Prostate gland (tissue), 2 donors: Measurements from ENCODE around the gene SNED1. TPM values are rescaled to one million over a fixed set of nuclear protein-coding genes. Genes with fewer than 3 reads are reported as not detected.

ENCODE experiments used
- DNase-seq: peaks from one replicate; pipeline ENCODE4 v3.0.0-alpha.2; 2019; ENCODE audit warnings: low spot score
- H3K27ac ChIP-seq, 2 donors: fragments of 200-600 bp; sonication (generic); 2 replicates each; pipeline ENCODE4 v1.5.1; 2017 to 2019
- H3K27me3 ChIP-seq: fragments of 200-600 bp; sonication (generic); replicated peaks from 2 replicates; pipeline ENCODE4 v1.5.1; 2019; ENCODE audit not compliant: insufficient read depth
- H3K36me3 ChIP-seq, 2 donors: fragments of 200-600 bp; sonication (generic); 1 replicate in 1 of 2; 2 replicates in 1 of 2; pipeline versions ENCODE4 v1.5.1 to v1.8.1; 2017 to 2019
- H3K4me1 ChIP-seq: fragments of 200-600 bp; sonication (generic); replicated peaks from 2 replicates; pipeline ENCODE4 v1.5.1; 2019
- H3K4me3 ChIP-seq, 2 donors: fragments of 200-600 bp; sonication (generic); 2 replicates each; pipeline ENCODE4 v1.5.1; 2017 to 2019
- H3K9me3 ChIP-seq: fragments of 200-600 bp; sonication (generic); 2 replicates; pipeline ENCODE4 v1.5.1; 2017
- CTCF ChIP-seq, 4 experiments: fragments of 200-600 bp in 2 of 4; fragments of 450-650 bp in 2 of 4; sonication (generic) in 2 of 4; IDR thresholded peaks; 1 replicate in 3 of 4; 2 replicates in 1 of 4; pipeline ENCODE4 v1.5.1; 2016 to 2019; ENCODE audit warnings: antibody characterized with exemption in 4 of 4, mild to moderate bottlenecking in 2 of 4, moderate library complexity in 2 of 4
- POLR2A ChIP-seq: fragments of 450-650 bp; IDR thresholded peaks from one replicate; pipeline ENCODE4 v1.6.1; 2016; ENCODE audit warnings: antibody characterized with exemption, mild to moderate bottlenecking
- POLR2AphosphoS5 ChIP-seq: sonication (generic); formaldehyde crosslinking; IDR thresholded peaks from one replicate; pipeline ENCODE4 v1.6.1; 2017; ENCODE audit warnings: antibody characterized with exemption
- WGBS: methylation state at CpG from one replicate; pipeline ENCODE4 v1.1.5; 2018; 5-methylcytosine and 5-hydroxymethylcytosine counted together
- intact Hi-C: fragments of 100-400 bp; cut with DNase I; formaldehyde crosslinking; loops from one replicate; pipeline ENCODE4 v1.14.2; 2022
- total RNA-seq, 2 donors: library from RNA; depleted of rRNA; stranded (reverse); fragments of >200 nt; gene quantifications; one replicate each; pipeline ENCODE4 v1.1.0, GENCODE V29; 2016

Gene SNED1
- total RNA-seq, 2 donors from 2014 or later = 32.0 to 115 TPM

DNA sequence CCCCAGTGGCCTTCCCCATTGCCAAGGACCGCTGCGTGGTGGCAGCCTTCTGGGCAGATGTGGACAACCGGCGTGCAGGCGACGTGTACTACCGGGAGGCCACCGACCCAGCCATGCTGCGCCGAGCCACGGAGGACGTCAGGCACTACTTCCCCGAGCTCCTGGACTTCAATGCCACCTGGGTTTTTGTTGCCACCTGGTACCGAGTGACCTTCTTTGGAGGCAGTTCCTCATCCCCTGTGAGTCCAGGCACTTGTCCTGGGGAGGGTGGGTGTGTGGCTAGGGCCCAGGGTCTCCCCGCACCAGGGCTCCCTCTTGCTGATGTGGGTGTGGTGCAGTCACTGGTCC is 31.9 kb downstream of the SNED1 start:
- 94% methylated on average over 15 of the region's 15 CpGs for WGBS
- DNase-seq = no peak
- Histone ChIP-seq H3K4me3 (no peak overlapping the region), H3K27ac (no peak overlapping the region), H3K27me3 (no peaks in the 10 kb centered on the region), H3K4me1 (no peaks in the 10 kb centered on the region), H3K9me3 (no peaks in the 10 kb centered on the region), H3K36me3 (no peaks in the 10 kb centered on the region)
- no peak for TF ChIP-seq POLR2A
- TF ChIP-seq POLR2AphosphoS5 = no peak
- TF ChIP-seq CTCF (IDR thresholded peaks at IDR 0.05) = no peak
- intact Hi-C loops = no loop called here

DNA sequence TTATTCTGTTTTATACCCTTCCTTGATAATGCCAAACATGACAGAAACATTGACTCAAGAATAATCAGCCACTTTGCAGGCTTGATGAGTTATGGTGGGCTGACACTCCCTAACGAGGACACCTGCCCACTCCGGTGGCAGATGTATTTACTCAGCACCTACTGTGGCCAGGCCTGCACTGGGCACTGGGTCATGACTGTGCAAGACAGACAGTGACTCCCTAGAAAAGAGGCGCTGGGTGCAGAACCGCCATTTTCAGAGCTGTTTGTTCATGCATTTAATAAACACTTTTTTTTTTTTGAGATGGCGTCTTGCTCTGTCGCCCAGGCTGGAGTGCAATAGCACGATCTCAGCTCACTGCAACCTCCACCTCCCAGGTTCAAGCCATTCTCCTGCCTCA is 32.5 kb downstream of the SNED1 start:
- Histone ChIP-seq H3K4me1 (no peaks in the 10 kb centered on the region), H3K27me3 (no peaks in the 10 kb centered on the region), H3K27ac (no peak overlapping the region), H3K36me3 (no peaks in the 10 kb centered on the region), H3K4me3 (no peak overlapping the region), H3K9me3 (no peaks in the 10 kb centered on the region)
- no peak for DNase-seq
- TF ChIP-seq POLR2AphosphoS5 (no peak), POLR2A (no peak), CTCF (IDR thresholded peaks at IDR 0.05) (no peak)
- WGBS = 91% methylated on average over 7 of the region's 7 CpGs
- intact Hi-C loops = no loop called here

GRCh38 chr2:241031436-241032165 is 33.2 kb downstream of the SNED1 start:
- H3K9me3 ChIP-seq = no peaks in the 10 kb centered on the region
- no peaks in the 10 kb centered on the region for H3K4me1 ChIP-seq
- no peak for DNase-seq
- H3K36me3 ChIP-seq = no peaks in the 10 kb centered on the region
- no peaks in the 10 kb centered on the region for H3K27me3 ChIP-seq
- 84% methylated on average over 20 of the region's 20 CpGs for WGBS
- no peak for TF ChIP-seq CTCF (IDR thresholded peaks at IDR 0.05)
- TF ChIP-seq POLR2AphosphoS5 = peak; percentile 29
- no peak overlapping the region for H3K4me3 ChIP-seq
- H3K27ac ChIP-seq = no peak overlapping the region
- intact Hi-C loops = no loop called here

- intact Hi-C loops = no loop called here
- no peak for TF ChIP-seq CTCF (IDR thresholded peaks at IDR 0.05)
- TF ChIP-seq POLR2A = no peak
- no peak for TF ChIP-seq POLR2AphosphoS5
- no peaks in the 10 kb centered on the region for H3K4me1 ChIP-seq
- WGBS = 92% methylated on average over 17 of the region's 17 CpGs
- H3K4me3 ChIP-seq = no peak overlapping the region
- no peaks in the 10 kb centered on the region for H3K36me3 ChIP-seq
- no peaks in the 10 kb centered on the region for H3K27me3 ChIP-seq
- no peaks in the 10 kb centered on the region for H3K9me3 ChIP-seq
- DNase-seq = no peak
- no peak overlapping the region for H3K27ac ChIP-seq
Observed at GRCh38 chr2:241033336-241033987, 35.0 kb downstream of the SNED1 start.

- Histone ChIP-seq H3K36me3 (no peaks in the 10 kb centered on the region), H3K27ac (no peak overlapping the region), H3K4me1 (no peaks in the 10 kb centered on the region), H3K9me3 (no peaks in the 10 kb centered on the region), H3K4me3 (no peak overlapping the region), H3K27me3 (no peaks in the 10 kb centered on the region)
- no peak for TF ChIP-seq CTCF (IDR thresholded peaks at IDR 0.05)
- no peak for DNase-seq
- intact Hi-C loops = no loop called here
- WGBS = 92% methylated on average over 7 of the region's 7 CpGs
Observed at GRCh38 chr2:241033994-241034393, 35.6 kb downstream of the SNED1 start.
